Trophoblast cell (in vitro differentiated cells and primary cell): Measurements from ENCODE around the gene ADAMTSL1.

Experiments used
- DNase-seq, 2 donors: peaks; one replicate each; pipeline ENCODE4 v3.0.0-alpha.2; 2016
- H2AFZ ChIP-seq: 2 replicates; pipeline ENCODE4 v1.6.1; 2013; ENCODE audit warnings: low read length, moderate library complexity, mild to moderate bottlenecking; ENCODE audit not compliant: insufficient read depth, poor library complexity
- H2AK5ac ChIP-seq: 2 replicates; pipeline ENCODE4 v1.6.1; 2013; ENCODE audit warnings: mild to moderate bottlenecking, low read length
- H2BK120ac ChIP-seq: 2 replicates; pipeline ENCODE4 v1.6.1; 2013; ENCODE audit warnings: low read length, mild to moderate bottlenecking, moderate library complexity; ENCODE audit not compliant: insufficient read depth, poor library complexity
- H2BK12ac ChIP-seq: 2 replicates; pipeline ENCODE4 v1.6.1; 2013; ENCODE audit warnings: mild to moderate bottlenecking, low read length, moderate library complexity
- H2BK5ac ChIP-seq: 2 replicates; pipeline ENCODE4 v1.6.1; 2013; ENCODE audit warnings: low read length, low read depth, moderate library complexity, mild to moderate bottlenecking; ENCODE audit not compliant: poor library complexity
- H3K14ac ChIP-seq: 2 replicates; pipeline ENCODE4 v1.6.1; 2013; ENCODE audit warnings: mild to moderate bottlenecking, low read length
- H3K18ac ChIP-seq: 2 replicates; pipeline ENCODE4 v1.6.1; 2013; ENCODE audit warnings: mild to moderate bottlenecking, low read length
- H3K23ac ChIP-seq: 2 replicates; pipeline ENCODE4 v1.6.1; 2013; ENCODE audit warnings: low read length
- H3K27ac ChIP-seq: 2 replicates; pipeline ENCODE4 v1.5.1; 2013; ENCODE audit warnings: low read depth, mild to moderate bottlenecking, inconsistent platforms, low read length, moderate library complexity
- H3K27me3 ChIP-seq: 2 replicates; pipeline ENCODE4 v1.6.1; 2013; ENCODE audit warnings: inconsistent platforms, mild to moderate bottlenecking, low read length, moderate library complexity; ENCODE audit not compliant: insufficient read depth
- H3K36me3 ChIP-seq, 2 experiments: 1 replicate in 1 of 2; 2 replicates in 1 of 2; pipeline ENCODE4 v1.6.1; 2013; ENCODE audit warnings: low read length in 2 of 2, mild to moderate bottlenecking in 2 of 2, moderate library complexity in 1 of 2; ENCODE audit not compliant: insufficient read depth in 2 of 2, control insufficient read depth in 1 of 2
- H3K4ac ChIP-seq: 2 replicates; pipeline ENCODE4 v1.6.1; 2013; ENCODE audit warnings: low read depth, mild to moderate bottlenecking, low read length, moderate library complexity
- H3K4me1 ChIP-seq, 2 experiments: 1 replicate in 1 of 2; 2 replicates in 1 of 2; pipeline ENCODE4 v1.6.1; 2013; ENCODE audit warnings: low read length in 2 of 2, mild to moderate bottlenecking in 2 of 2, moderate library complexity in 1 of 2; ENCODE audit not compliant: insufficient read depth in 2 of 2, control insufficient read depth in 1 of 2
- H3K4me2 ChIP-seq: 2 replicates; pipeline ENCODE4 v1.6.1; 2013; ENCODE audit warnings: inconsistent platforms, mild to moderate bottlenecking, low read length, moderate library complexity
- H3K4me3 ChIP-seq: 2 replicates; pipeline ENCODE4 v1.5.1; 2013; ENCODE audit warnings: mild to moderate bottlenecking, low read depth, low read length, inconsistent platforms
- H3K79me1 ChIP-seq: one replicate; pipeline ENCODE4 v1.6.1; 2013; ENCODE audit warnings: low read length
- H3K79me2 ChIP-seq: 2 replicates; pipeline ENCODE4 v1.6.1; 2013; ENCODE audit warnings: low read length, mild to moderate bottlenecking; ENCODE audit not compliant: control insufficient read depth, insufficient read depth, poor library complexity
- H3K9ac ChIP-seq: 2 replicates; pipeline ENCODE4 v1.6.1; 2013; ENCODE audit warnings: mild to moderate bottlenecking, low read length
- H3K9me3 ChIP-seq: 2 replicates; pipeline ENCODE4 v1.6.1; 2013; ENCODE audit warnings: low read depth, mild to moderate bottlenecking, control low read depth, inconsistent platforms, low read length; ENCODE audit not compliant: insufficient read depth
- H4K12ac ChIP-seq: 2 replicates; pipeline ENCODE4 v1.6.1; 2013; ENCODE audit warnings: low read depth, mild to moderate bottlenecking, low read length, moderate library complexity
- H4K8ac ChIP-seq: 2 replicates; pipeline ENCODE4 v1.6.1; 2013; ENCODE audit warnings: low read depth, mild to moderate bottlenecking, low read length, moderate library complexity
- H4K91ac ChIP-seq: one replicate; pipeline ENCODE4 v1.6.1; 2013; ENCODE audit warnings: low read depth, mild to moderate bottlenecking, low read length, moderate library complexity
- WGBS: extraction: QIAGEN DNeasy Blood & Tissue Kit; methylation state at CpG from one replicate; pipeline ENCODE4 v1.1.7; 2013; ENCODE audit warnings: missing lambda C conversion rate; ENCODE audit not compliant: insufficient read length, insufficient coverage; ENCODE audit errors: extremely low coverage; 5-methylcytosine and 5-hydroxymethylcytosine counted together

The ADAMTSL1 gene

GRCh38 chr9:18766989-18767550, 293.1 kb downstream of the ADAMTSL1 start:
- Histone ChIP-seq H3K4ac (no peak overlapping the region), H3K27me3 (no peaks in the 10 kb centered on the region), H4K8ac (no peak overlapping the region), H3K9me3 (no peaks in the 10 kb centered on the region), H3K27ac (no peak overlapping the region), H2BK12ac (no peak overlapping the region), H3K36me3 (no peaks in the 10 kb centered on the region), H3K18ac (no peak overlapping the region), H2AK5ac (no peak overlapping the region), H2BK5ac (no peak overlapping the region), H4K12ac (no peak overlapping the region), H3K79me2 (no peaks in the 10 kb centered on the region), H3K23ac (no peak overlapping the region), H2BK120ac (no peak overlapping the region), H3K9ac (no peak overlapping the region), H3K4me3 (no peak overlapping the region), H4K91ac (no peak overlapping the region), H3K4me1 (no peaks in the 10 kb centered on the region), H3K79me1 (no peaks in the 10 kb centered on the region), H3K14ac (no peak overlapping the region), H2AFZ (no peak overlapping the region), H3K4me2 (no peak overlapping the region)
- DNase-seq: no peak
- WGBS: no CpG with 5 or more reads among the region's 3 CpGs

- Histone ChIP-seq H3K4me3 (no peak overlapping the region), H3K23ac (no peak overlapping the region), H2AK5ac (no peak overlapping the region)
Observed at GRCh38 chr9:18768951-18769622, 295.1 kb downstream of the ADAMTSL1 start.

GRCh38 chr9:18770131-18770908, 296.4 kb downstream of the ADAMTSL1 start:
- Histone ChIP-seq H2AK5ac (no peak overlapping the region), H3K4me3 (no peak overlapping the region), H3K9me3 (no peaks in the 10 kb centered on the region), H2AFZ (no peak overlapping the region), H3K27ac (no peak overlapping the region), H3K18ac (no peak overlapping the region), H4K12ac (no peak overlapping the region), H3K4me2 (no peak overlapping the region), H3K79me1 (no peaks in the 10 kb centered on the region), H3K4ac (no peak overlapping the region), H2BK120ac (no peak overlapping the region), H3K4me1 (no peaks in the 10 kb centered on the region), H2BK12ac (no peak overlapping the region), H2BK5ac (no peak overlapping the region), H3K27me3 (no peaks in the 10 kb centered on the region), H4K8ac (no peak overlapping the region), H4K91ac (no peak overlapping the region), H3K9ac (no peak overlapping the region), H3K23ac (no peak overlapping the region), H3K14ac (no peak overlapping the region), H3K36me3 (no peaks in the 10 kb centered on the region), H3K79me2 (no peaks in the 10 kb centered on the region)
- no peak for DNase-seq
- WGBS: no CpG with 5 or more reads among the region's 10 CpGs

More at GRCh38 chr9:18768951-18769622, 295.1 kb downstream of the ADAMTSL1 start:
- no peak overlapping the region for H2BK120ac ChIP-seq
- no peaks in the 10 kb centered on the region for H3K9me3 ChIP-seq
- no peak overlapping the region for H3K9ac ChIP-seq
- H2BK5ac ChIP-seq: no peak overlapping the region
- no peak overlapping the region for H4K91ac ChIP-seq
- no peaks in the 10 kb centered on the region for H3K79me1 ChIP-seq
- no peak overlapping the region for H4K8ac ChIP-seq
- no peak overlapping the region for H2BK12ac ChIP-seq
- no peak overlapping the region for H3K4ac ChIP-seq
- H3K18ac ChIP-seq: no peak overlapping the region
- no peaks in the 10 kb centered on the region for H3K36me3 ChIP-seq
- DNase-seq: no peak
- no peaks in the 10 kb centered on the region for H3K27me3 ChIP-seq
- no peak overlapping the region for H3K14ac ChIP-seq
- H4K12ac ChIP-seq: no peak overlapping the region
- no CpG with 5 or more reads among the region's 6 CpGs for WGBS
- no peak overlapping the region for H2AFZ ChIP-seq
- no peak overlapping the region for H3K4me2 ChIP-seq
- H3K27ac ChIP-seq: no peak overlapping the region
- no peaks in the 10 kb centered on the region for H3K4me1 ChIP-seq
- no peaks in the 10 kb centered on the region for H3K79me2 ChIP-seq

- no CpG with 5 or more reads among the region's 2 CpGs for WGBS
- Histone ChIP-seq H3K4ac (no peak overlapping the region), H2AK5ac (no peak overlapping the region), H3K18ac (no peak overlapping the region), H3K27ac (no peak overlapping the region), H2AFZ (no peak overlapping the region), H4K8ac (no peak overlapping the region), H2BK5ac (no peak overlapping the region), H3K9ac (no peak overlapping the region), H3K79me2 (no peaks in the 10 kb centered on the region), H2BK12ac (no peak overlapping the region), H3K36me3 (no peaks in the 10 kb centered on the region), H3K23ac (no peak overlapping the region), H3K4me1 (no peaks in the 10 kb centered on the region), H3K27me3 (no peaks in the 10 kb centered on the region), H3K79me1 (no peaks in the 10 kb centered on the region), H3K9me3 (no peaks in the 10 kb centered on the region), H4K12ac (no peak overlapping the region), H4K91ac (no peak overlapping the region), H2BK120ac (no peak overlapping the region), H3K4me2 (no peak overlapping the region), H3K14ac (no peak overlapping the region), H3K4me3 (no peak overlapping the region)
- DNase-seq: no peak
Observed at GRCh38 chr9:18771011-18771410, 297.1 kb downstream of the ADAMTSL1 start.
